Colonic mucosa (tissue), 4 donors: ENCODE results near the gene RNPEPL1. TPM values are rescaled to one million over a fixed set of nuclear protein-coding genes. Genes with fewer than 3 reads are reported as not detected.
A peak's percentile ranks its signal among the peaks of the same experiment; 100 is the strongest.

Experiments
- DNase-seq: peaks from one replicate; pipeline ENCODE4 v3.0.0-alpha.2; 2020
- H3K27ac ChIP-seq: fragments of 200-600 bp; one replicate; pipeline ENCODE4 v1.8.0; 2021
- H3K27me3 ChIP-seq: fragments of 200-600 bp; one replicate; pipeline ENCODE4 v1.8.0; 2021
- H3K36me3 ChIP-seq: fragments of 200-600 bp; one replicate; pipeline ENCODE4 v1.8.0; 2021
- H3K4me1 ChIP-seq: fragments of 200-600 bp; one replicate; pipeline ENCODE4 v1.8.0; 2021; ENCODE audit warnings: mild to moderate bottlenecking
- H3K4me3 ChIP-seq: fragments of 200-600 bp; one replicate; pipeline ENCODE4 v1.8.0; 2021
- H3K9ac ChIP-seq, 2 donors: one replicate each; pipeline ENCODE4 v1.7.0; 2013; ENCODE audit warnings: control low read depth in 2 of 2, low read depth in 2 of 2, low read length in 2 of 2
- H3K9me3 ChIP-seq: fragments of 200-600 bp; one replicate; pipeline ENCODE4 v1.8.0; 2021
- intact Hi-C: fragments of 100-400 bp; cut with DNase I; formaldehyde crosslinking; loops from one replicate; pipeline ENCODE4 v1.14.1; 2022
- total RNA-seq, 2 donors: library from RNA; stranded (reverse); fragmentation: NEBNext Ultra II Directional in 1 of 2; extraction: Animal tissue kit (Norgen Biotek cat#: 25700) in 1 of 2; gene quantifications; one replicate each; pipeline ENCODE4 v1.2.1, GENCODE V29; 2021
- TF ChIP-seq, protein P1 (sequence below): fragments of 200-600 bp; IDR thresholded peaks from one replicate; pipeline ENCODE4 v1.8.0; 2022; ENCODE audit warnings: antibody characterized with exemption, mild to moderate bottlenecking
- donor health status: healthy.
- donor health status: DM: no; HTN: no; CAD: no.
- donor health status: DM: no; HTN: no; CAD: no.

Gene RNPEPL1
- total RNA-seq, 2 donors from 2014 or later, result 87.2 to 108 TPM

DNA sequence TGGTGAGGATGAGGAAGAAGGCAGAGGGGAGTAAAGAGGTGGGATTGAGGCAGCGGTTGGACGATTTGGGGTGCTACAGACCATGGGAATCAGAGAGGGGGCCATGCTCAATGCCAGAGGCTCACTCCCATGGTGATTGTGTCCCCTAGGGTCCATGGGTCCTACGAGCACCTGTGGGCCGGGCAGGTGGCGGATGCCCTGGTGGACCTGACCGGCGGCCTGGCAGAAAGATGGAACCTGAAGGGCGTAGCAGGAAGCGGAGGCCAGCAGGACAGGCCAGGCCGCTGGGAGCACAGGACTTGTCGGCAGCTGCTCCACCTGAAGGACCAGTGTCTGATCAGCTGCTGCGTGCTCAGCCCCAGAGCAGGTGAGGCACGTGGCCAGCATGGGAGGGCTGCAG lies 23.5 kb downstream of the RNPEPL1 start:
- Histone ChIP-seq H3K36me3 (peaks cover 6% of the 10 kb centered on the region), H3K9me3 (no peaks in the 10 kb centered on the region), H3K27me3 (no peaks in the 10 kb centered on the region), H3K4me1 (peaks cover 7% of the 10 kb centered on the region), H3K4me3 (no peak overlapping the region), H3K9ac (no peak overlapping the region), H3K27ac (no peak overlapping the region)
- no peak for DNase-seq
- intact Hi-C loops, result no loop called here
- TF ChIP-seq, protein P1, sequence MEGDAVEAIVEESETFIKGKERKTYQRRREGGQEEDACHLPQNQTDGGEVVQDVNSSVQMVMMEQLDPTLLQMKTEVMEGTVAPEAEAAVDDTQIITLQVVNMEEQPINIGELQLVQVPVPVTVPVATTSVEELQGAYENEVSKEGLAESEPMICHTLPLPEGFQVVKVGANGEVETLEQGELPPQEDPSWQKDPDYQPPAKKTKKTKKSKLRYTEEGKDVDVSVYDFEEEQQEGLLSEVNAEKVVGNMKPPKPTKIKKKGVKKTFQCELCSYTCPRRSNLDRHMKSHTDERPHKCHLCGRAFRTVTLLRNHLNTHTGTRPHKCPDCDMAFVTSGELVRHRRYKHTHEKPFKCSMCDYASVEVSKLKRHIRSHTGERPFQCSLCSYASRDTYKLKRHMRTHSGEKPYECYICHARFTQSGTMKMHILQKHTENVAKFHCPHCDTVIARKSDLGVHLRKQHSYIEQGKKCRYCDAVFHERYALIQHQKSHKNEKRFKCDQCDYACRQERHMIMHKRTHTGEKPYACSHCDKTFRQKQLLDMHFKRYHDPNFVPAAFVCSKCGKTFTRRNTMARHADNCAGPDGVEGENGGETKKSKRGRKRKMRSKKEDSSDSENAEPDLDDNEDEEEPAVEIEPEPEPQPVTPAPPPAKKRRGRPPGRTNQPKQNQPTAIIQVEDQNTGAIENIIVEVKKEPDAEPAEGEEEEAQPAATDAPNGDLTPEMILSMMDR, result no peak

DNA sequence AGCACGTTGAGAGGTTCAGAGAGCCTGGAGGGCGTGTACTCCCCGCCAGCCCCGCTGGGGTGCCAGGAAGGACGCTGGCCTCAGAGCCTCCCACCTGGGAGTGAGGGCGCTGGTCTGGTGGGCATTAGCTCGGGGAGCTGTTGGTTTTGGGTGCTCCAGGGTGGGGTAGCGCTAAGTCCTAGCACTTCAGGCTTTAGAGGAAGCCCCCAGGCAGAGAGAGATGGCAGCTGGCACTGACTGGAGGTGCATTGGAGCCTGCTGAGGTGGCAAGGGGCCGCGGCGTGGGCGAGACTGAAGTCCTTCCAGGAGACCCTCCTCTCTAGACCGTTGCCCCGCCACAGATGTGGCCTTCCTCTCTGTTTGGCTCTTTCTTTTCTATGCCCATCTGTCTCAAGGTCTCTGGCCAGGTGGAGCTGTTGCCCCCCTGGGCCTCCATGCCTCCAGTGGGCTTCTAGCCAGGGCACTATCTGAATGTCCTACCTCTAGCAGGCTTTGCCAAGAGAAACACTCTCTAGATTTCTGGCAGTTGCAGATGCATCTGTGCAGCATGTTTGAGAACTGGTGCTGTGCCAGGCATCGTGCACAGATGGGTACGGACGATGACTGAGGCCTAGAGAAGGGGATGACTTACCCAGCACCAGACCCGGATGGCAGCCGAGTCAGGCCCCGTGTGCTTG lies 24.9 kb downstream of the RNPEPL1 start:
- intact Hi-C loops, result no loop called here
- H3K9ac ChIP-seq, result no peak overlapping the region
- no peaks in the 10 kb centered on the region for H3K27me3 ChIP-seq
- peaks cover 6% of the 10 kb centered on the region for H3K36me3 ChIP-seq
- H3K4me3 ChIP-seq, result no peak overlapping the region
- no peak overlapping the region for H3K27ac ChIP-seq
- TF ChIP-seq, protein P1, result no peak
- DNase-seq, result no peak
- peaks cover 3% of the 10 kb centered on the region for H3K4me1 ChIP-seq
- H3K9me3 ChIP-seq, result no peaks in the 10 kb centered on the region

DNA sequence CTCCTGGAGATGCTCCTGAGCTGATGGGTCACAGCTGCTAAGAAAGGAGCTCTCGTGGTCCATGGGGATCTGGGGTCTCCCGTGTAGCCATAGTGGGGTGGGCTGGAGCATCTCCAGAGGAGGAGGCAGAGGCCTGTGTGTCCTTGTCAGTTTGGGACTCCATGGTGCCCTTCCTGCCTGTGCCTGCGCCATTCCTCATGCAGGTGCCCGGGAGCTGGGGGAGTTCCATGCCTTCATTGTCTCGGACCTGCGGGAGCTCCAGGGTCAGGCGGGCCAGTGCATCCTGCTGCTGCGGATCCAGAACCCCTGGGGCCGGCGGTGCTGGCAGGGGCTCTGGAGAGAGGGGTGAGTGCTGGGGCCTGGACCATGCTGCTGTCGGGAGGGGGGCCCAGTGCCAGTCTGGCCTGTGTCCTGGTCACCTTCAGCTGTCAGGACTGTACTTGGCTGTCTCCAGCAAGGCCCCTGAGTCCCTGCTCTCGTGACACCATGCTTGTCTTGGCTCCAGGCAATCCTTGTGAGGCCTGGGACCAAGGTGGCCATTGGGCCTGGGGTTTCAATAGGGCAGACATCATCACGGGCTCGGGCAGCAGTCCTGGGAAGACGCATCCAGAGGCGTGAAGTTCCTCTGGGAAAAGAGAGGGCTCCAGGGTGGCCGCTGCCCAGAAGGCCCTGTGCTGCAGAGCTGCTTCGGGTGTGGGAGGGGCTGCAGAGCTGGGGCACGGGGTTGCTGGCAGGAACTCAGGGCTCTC lies 25.6 kb downstream of the RNPEPL1 start:
- no peak overlapping the region for H3K27ac ChIP-seq
- H3K4me1 ChIP-seq, result no peaks in the 10 kb centered on the region
- H3K27me3 ChIP-seq, result no peaks in the 10 kb centered on the region
- H3K4me3 ChIP-seq, result no peak overlapping the region
- no peak for DNase-seq
- TF ChIP-seq, protein P1, result no peak
- peaks cover 6% of the 10 kb centered on the region for H3K36me3 ChIP-seq
- intact Hi-C loops, result no loop called here
- H3K9me3 ChIP-seq, result no peaks in the 10 kb centered on the region
- no peak overlapping the region for H3K9ac ChIP-seq

DNA sequence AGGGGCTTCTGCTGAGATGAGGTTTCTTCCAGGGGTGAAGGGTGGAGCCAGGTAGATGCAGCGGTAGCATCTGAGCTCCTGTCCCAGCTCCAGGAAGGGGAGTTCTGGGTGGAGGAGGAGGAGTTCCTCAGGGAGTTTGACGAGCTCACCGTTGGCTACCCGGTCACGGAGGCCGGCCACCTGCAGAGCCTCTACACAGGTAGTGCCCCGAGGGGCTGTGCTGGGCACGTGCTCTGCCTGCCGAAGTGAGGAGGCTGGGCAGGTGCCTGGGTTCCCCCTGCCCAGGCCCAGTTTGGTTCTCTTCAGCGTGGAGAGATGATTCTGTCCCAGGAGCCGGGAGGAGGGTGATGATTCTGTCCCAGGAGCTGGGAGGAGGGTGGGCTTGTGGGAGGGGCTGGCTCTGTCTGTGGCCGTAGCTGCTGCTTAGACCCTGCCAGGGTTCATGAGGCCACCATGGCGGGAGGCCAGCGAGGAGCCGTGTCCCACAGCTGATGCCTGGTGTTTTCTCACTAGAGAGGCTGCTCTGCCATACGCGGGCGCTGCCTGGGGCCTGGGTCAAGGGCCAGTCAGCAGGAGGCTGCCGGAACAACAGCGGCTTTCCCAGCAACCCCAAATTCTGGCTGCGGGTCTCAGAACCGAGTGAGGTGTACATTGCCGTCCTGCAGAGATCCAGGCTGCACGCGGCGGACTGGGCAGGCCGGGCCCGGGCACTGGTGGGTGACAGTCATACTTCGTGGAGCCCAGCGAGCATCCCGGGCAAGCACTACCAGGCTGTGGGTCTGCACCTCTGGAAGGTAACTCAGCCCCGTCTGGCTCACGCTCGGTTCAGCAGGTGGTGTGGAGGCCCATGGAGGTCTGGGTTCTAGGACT lies 26.5 kb downstream of the RNPEPL1 start:
- Histone ChIP-seq H3K27ac (no peak overlapping the region), H3K27me3 (no peaks in the 10 kb centered on the region), H3K36me3 (peaks cover 6% of the 10 kb centered on the region), H3K4me3 (no peak overlapping the region), H3K9ac (no peak overlapping the region), H3K9me3 (no peaks in the 10 kb centered on the region), H3K4me1 (no peaks in the 10 kb centered on the region)
- intact Hi-C loops, result no loop called here
- TF ChIP-seq, protein P1, result no peak
- DNase-seq, result no peak

DNA sequence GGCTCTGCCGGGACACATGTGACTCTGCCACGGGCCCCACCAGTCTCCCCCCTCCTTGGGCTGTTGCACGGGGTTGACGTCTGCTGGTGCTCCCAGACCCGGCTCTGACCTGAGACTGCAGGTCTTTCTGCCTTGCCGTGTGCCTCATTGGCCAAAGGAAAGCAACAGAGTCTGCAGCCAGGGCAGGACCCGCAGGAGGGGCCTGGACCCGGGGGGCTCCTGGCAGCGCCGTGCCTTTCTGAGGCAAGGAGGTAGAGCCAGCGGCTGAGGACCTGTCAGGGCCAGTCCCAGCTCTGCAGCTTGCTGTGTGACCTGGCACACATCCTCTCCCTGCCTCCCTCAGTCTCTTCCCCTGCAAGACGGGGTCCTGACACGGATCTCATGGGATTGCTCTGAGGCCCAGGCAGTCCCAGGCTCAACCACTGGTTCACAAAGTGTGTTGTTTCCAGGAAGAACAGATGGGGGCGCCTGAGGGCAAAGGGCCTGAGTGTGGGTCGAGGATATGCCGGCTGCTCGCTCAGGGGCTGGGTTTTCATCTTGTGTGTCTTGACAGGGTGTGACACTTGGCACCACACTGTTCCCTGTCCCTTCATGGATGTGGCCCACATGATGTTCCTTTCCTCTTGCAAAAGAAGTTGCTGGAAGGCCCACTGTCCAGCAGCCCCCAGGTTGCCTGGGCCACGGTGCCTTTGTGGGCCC lies 27.2 kb downstream of the RNPEPL1 start:
- H3K36me3 ChIP-seq, result peaks cover 6% of the 10 kb centered on the region
- H3K9me3 ChIP-seq, result no peaks in the 10 kb centered on the region
- no peaks in the 10 kb centered on the region for H3K4me1 ChIP-seq
- H3K4me3 ChIP-seq, result no peak overlapping the region
- peak; percentile 55 for DNase-seq
- no peaks in the 10 kb centered on the region for H3K27me3 ChIP-seq
- intact Hi-C loops, result no loop called here
- no peak overlapping the region for H3K9ac ChIP-seq
- H3K27ac ChIP-seq, result no peak overlapping the region
- TF ChIP-seq, protein P1, result no peak
